GM10266 (cell line): ENCODE results near the gene TREX2.

Experiments used
- DNase-seq: peaks from one replicate; pipeline ENCODE4 v3.0.0; 2012; ENCODE audit errors: extremely low spot score
- TF ChIP-seq, protein P1 (sequence below): IDR thresholded peaks from 2 replicates; pipeline ENCODE4 v1.5.1; 2012; ENCODE audit warnings: mild to moderate bottlenecking, low read depth; ENCODE audit not compliant: control insufficient read depth, insufficient read depth; ENCODE audit errors: missing control alignments

Gene TREX2

DNA sequence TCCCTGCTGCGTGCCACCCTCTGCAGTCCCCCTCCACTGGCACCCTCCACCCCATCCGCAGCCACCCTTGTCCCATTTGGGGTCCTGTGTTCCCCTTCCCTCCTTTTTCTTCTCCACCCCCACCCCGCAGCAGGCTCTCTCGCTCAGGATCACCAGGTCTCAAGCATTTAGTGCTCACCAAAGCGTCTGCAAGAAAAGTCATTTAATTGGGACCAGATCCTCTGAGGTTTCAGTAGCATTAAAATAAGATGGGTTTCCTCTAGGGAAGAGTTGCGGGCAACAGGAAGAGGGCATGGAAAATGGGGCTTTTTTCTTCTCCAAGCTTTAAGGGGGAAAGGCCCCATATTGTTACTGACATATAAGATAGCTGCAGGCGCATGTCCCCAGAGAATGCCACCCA is 29.4 kb upstream of the TREX2 start:
- DNase-seq: no peak

DNA sequence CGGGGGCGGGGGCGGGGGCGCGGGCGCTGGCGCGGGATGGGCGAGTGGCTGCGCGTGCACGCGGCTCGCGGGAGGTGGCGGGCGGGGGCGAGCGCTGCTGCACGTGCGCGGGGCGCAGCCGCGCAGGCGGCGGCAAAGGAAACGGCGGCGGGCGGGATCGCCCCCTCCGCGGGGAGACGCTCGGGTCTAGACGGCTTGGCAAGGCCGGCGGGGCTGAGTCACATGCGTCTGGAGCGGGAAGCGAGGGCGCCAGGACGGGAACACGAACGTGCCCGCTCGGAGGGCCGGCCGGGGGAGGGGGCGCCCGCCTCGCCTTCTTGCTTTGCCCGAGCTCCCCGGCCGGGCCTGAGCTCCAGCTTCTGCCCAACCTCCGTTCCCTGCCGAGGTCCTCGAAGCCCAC is 28.9 kb upstream of the TREX2 start:
- DNase-seq: no peak
- TF ChIP-seq, protein P1, sequence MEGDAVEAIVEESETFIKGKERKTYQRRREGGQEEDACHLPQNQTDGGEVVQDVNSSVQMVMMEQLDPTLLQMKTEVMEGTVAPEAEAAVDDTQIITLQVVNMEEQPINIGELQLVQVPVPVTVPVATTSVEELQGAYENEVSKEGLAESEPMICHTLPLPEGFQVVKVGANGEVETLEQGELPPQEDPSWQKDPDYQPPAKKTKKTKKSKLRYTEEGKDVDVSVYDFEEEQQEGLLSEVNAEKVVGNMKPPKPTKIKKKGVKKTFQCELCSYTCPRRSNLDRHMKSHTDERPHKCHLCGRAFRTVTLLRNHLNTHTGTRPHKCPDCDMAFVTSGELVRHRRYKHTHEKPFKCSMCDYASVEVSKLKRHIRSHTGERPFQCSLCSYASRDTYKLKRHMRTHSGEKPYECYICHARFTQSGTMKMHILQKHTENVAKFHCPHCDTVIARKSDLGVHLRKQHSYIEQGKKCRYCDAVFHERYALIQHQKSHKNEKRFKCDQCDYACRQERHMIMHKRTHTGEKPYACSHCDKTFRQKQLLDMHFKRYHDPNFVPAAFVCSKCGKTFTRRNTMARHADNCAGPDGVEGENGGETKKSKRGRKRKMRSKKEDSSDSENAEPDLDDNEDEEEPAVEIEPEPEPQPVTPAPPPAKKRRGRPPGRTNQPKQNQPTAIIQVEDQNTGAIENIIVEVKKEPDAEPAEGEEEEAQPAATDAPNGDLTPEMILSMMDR: no peak

More for the DNA sequence above, 29.4 kb upstream of the TREX2 start:
- TF ChIP-seq, protein P1: no peak

DNA sequence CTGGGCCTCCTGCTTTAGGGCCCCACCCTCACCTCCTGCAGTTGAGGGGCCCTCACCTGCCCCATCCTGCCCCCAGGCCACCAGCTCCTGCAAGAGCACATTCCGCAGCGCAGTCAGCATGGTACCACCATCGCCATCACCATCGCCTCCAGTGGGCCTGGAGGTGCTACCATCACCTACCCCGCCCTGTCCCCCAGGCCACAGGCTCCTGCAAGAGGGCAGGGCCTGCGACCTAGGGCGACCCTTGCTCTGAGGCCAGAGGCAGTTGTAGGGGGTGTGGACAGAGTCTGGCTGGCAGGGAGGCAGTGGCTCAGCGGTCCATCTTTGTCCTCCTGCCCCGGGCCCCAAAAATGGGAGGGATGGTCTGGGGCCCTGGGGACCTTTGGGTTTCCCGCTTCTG is 28.4 kb upstream of the TREX2 start:
- TF ChIP-seq, protein P1: no peak
- DNase-seq: no peak

DNA sequence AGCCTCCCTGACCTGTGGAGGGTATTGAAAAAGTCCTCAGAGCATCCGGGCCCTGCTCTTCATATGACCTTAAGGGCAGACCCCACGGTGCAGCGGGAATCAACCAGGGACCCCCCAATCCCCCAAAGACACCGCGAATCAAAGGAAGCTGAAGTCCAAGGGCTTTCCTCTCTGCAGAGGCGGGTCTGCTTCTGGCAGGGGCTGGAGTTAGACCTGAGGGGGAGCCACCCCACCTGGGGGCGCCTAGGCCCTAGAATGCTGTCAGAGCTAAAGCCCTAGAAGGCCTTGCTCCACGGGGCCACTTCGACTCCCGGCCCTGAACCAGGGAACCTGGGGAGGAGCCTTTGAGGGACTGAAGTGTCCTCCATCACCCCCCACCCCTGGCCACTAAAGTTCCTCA is 27.3 kb upstream of the TREX2 start:
- TF ChIP-seq, protein P1: no peak
- DNase-seq: no peak

DNA sequence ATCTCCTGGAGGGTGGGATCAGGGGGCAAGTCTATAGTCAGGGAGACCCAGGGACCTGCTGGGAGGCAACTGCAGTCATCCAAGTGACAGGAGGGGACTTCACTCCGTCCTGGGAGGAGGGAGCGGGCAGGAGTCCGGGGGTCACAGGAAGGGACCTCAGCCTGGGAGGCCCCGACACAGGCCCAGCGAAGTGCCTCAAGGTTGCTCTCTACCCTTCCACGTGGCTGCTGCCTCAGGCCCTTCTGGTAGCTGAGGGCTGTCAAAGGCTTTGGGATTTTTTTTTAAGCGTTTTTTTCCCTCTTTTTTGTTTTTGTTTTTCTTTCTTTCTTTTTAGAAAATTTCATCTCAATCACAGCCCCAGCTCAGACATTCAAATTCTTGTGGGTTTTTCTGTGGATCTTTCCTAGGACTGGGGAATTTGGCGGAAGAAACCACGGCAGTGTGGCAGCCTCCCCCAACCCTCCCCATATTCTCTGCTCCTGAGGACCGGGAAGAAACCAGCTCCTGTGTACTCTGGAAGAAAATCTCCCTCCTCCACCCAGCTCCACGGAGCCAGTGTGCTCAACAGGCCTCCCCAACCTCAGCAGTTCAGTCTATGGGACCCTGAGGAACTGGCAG is 25.9 kb upstream of the TREX2 start:
- DNase-seq: no peak
- TF ChIP-seq, protein P1: no peak

DNA sequence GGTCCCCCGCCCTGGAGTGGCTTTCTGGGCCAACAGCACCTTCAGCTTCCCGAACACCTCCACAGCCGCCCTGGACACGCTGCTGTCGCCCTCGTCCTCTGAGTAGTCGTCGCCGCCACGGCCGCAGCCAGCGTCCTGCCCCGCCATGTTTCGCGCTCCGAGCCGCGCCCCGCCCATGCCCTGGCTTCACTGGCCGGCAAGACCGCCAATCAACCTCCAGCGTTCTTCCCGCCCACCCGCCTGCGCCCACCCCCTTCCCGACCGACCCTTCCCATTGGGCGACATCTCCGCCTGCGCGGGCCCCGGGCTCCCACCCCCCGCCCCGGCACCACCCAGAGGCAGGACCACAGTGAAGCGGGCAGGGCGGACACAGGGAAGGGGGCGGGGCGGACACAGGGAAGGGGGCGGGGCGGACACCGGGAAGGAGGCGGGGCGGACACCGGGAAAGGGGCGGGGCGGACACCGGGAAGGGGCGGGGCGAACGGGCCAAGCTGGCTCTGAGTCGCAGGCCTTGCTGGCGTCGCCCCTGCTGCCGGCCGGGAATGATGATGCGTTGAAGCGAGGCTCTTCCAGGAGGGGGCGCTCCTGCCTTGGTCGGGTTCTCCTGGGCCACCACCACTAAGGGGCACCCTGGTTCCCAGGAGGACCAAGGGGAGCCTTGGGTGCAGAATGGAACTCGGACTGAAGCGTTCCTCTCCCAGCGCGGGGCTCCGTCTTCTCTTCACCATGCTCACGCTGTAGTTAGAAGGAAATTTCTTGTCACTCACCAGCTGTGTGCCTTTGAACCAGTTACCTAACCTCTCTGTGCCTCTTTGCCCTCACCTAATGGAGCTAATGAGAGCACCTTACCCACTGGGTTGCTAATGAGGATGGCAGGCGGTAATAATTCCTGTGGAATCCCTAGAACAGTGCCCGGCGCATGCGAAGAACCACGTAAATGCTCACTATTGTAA is 24.8 kb upstream of the TREX2 start, which contains the start of gene HAUS7:
Gene HAUS7 (minus strand): TSS at position 166 of the 953 bp plus-strand sequence. CDS start 19 bp downstream, at position 147.
- TF ChIP-seq, protein P1: peak; percentile 78

More for the DNA sequence above, 24.8 kb upstream of the TREX2 start, which contains the start of gene HAUS7:
- peak; percentile 95 for DNase-seq
